Measurements from ENCODE around the gene LACTB.
A peak's percentile ranks its signal among the peaks of the same experiment; 100 is the strongest.

Gene LACTB

GRCh38 chr15:63146684-63147083 lies 25.0 kb downstream of the LACTB start:
- DNase-seq (ENCODE audit: low read depth) = no peak
- TF ChIP-seq CTCF (IDR thresholded peaks at IDR 0.05; ENCODE audit: low read depth, low read length, missing control alignments) = no peak

GRCh38 chr15:63151665-63152064 lies 30.0 kb downstream of the LACTB start:
- TF ChIP-seq CTCF (IDR thresholded peaks at IDR 0.05; ENCODE audit: low read depth, low read length, missing control alignments) = no peak
- no peak overlapping the region for H3K4me3 ChIP-seq (ENCODE audit: low read depth, low read length)
- no peak for DNase-seq (ENCODE audit: low read depth)

More at GRCh38 chr15:63146684-63147083, 25.0 kb downstream of the LACTB start:
- no peak overlapping the region for H3K4me3 ChIP-seq (ENCODE audit: low read depth, low read length)

GRCh38 chr15:63155486-63155885 lies 33.8 kb downstream of the LACTB start:
- peak overlapping the region; percentile 75; the same call in 1 of the 2 replicates for H3K4me3 ChIP-seq (ENCODE audit: low read depth, low read length)
- TF ChIP-seq CTCF (IDR thresholded peaks at IDR 0.05; ENCODE audit: low read depth, low read length, missing control alignments) = no peak
- no peak for DNase-seq (ENCODE audit: low read depth)

DNA sequence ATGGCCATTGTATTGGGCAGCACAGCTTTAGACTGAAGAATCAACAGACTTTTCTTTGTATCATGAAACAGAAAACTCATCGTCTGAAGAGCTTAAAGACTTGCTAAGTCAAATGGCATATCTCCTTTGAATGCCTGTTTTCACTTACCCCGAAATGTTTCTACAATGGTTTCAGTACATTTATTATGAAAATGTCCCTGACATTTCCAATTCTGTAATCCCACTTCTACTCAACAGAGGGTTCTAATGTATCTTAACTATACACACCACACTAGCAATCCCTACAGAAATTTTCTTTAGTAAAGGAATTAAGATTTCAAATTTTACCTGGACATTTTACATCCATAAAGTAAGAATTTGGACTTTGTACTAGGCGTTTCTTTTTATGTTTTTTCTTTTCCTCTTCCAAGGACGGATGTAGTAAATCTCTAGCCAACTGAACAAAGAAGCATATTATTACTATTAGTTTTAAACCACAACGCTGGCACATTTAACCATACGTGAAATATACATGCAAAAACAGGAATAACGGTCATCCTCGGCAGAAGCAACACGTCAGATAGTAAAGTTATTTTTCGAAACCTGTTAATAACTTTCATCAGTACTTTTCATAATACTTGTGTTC lies 34.5 kb downstream of the LACTB start:
- no peak for TF ChIP-seq CTCF (IDR thresholded peaks at IDR 0.05; ENCODE audit: low read depth, low read length, missing control alignments)
- DNase-seq (ENCODE audit: low read depth) = no peak
- peak overlapping the region; percentile 75 for H3K4me3 ChIP-seq (ENCODE audit: low read depth, low read length)

DNA sequence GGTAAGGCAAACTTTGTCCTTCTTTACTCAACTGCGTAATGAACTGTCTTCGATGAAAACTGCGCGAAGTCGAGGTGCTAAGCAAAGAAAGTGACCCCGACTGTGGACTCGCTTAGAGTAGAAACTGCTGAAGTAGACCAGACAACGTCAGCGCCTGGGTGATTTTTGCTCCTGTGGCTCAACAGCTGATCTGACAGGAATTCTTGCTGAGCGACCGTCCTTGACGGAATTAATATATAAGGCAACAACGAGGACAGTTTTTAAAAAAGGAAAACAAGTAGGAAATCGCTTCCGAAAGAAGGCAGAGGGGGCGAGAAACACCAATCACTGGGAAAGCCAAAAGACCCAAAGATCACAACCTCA lies 35.1 kb downstream of the LACTB start:
- DNase-seq (ENCODE audit: low read depth) = no peak
- H3K4me3 ChIP-seq (ENCODE audit: low read depth, low read length) = peak overlapping the region; percentile 75
- no peak for TF ChIP-seq CTCF (IDR thresholded peaks at IDR 0.05; ENCODE audit: low read depth, low read length, missing control alignments)

DNA sequence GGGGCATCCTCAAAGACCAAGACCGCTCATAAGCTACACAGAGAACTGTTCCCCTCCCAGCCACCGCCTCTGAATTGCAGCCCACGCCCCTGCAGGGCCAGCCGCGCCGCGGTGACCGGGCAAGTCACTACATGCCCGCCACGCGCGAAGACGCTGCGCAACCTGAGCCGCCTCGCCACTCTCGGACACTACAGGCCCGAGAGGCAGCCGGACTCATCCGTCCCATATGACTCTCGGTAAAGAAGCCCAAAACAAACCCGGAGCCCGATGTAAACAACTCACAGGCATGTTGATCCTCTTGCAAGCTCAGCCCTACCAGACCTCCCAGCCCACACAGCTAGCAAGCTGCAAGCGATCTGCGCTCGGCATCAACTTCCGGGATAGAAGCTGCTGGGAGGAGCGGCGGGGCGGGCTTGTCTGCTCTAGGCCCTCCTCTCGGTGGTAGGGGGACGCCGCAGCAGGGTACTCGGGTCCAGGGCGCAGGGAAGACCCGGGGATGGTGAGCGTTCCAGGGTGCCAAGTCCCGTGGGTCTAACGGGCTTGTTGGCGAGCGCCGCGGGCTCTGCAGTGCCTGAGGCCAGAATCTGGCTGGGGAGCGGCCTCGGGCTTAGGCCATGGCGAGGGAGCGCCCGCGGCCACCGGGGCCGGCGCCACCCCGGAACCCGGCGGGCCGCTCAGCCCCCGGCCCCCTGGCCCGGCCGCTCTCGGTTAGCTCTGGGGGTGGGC lies 35.6 kb downstream of the LACTB start, which contains the start of gene RPS27L:
Gene RPS27L, minus strand, starts transcription at position 360 of the 726 bp plus-strand sequence. Its CDS starts 72 bp downstream, at position 288.
- peak; percentile 86 for DNase-seq (ENCODE audit: low read depth)

More for the DNA sequence above, 35.6 kb downstream of the LACTB start, which contains the start of gene RPS27L:
- peak within 1 kb of the TSS; percentile 75 for H3K4me3 ChIP-seq (ENCODE audit: low read depth, low read length)
- TF ChIP-seq CTCF (IDR thresholded peaks at IDR 0.05; ENCODE audit: low read depth, low read length, missing control alignments) = no peak

All from GM12864 (cell line).